Body of pancreas (tissue), 4 donors: ENCODE results near the gene THRA. TPM values are rescaled to one million over a fixed set of nuclear protein-coding genes. Genes with fewer than 3 reads are reported as not detected.

Experiments used
- ATAC-seq: fragments of 150-250 bp; one replicate; pipeline ENCODE4 v1.9.1; 2016
- DNase-seq, 4 donors: peaks; one replicate each; pipeline ENCODE4 v3.0.0-alpha.2; 2019
- H3K27ac ChIP-seq, 4 donors: fragments of 200-600 bp; sonication (generic); 1 replicate in 3 of 4; 2 replicates in 1 of 4; pipeline versions ENCODE4 v1.5.1 to v1.6.1; 2016 to 2019; ENCODE audit warnings: mild to moderate bottlenecking in 1 of 4, mixed read lengths in 1 of 4, moderate library complexity in 1 of 4
- H3K27me3 ChIP-seq, 2 donors: fragments of 200-600 bp; sonication (generic); one replicate each; pipeline ENCODE4 v1.6.0; 2016; ENCODE audit warnings: mild to moderate bottlenecking in 1 of 2
- H3K36me3 ChIP-seq, 2 donors: fragments of 200-600 bp; sonication (generic); replicated peaks in 1 of 2; 2 replicates each; pipeline ENCODE4 v1.5.1; 2016; ENCODE audit warnings: low read depth in 2 of 2; ENCODE audit not compliant: insufficient read depth in 1 of 2
- H3K4me1 ChIP-seq: fragments of 200-600 bp; sonication (generic); one replicate; pipeline ENCODE4 v1.6.0; 2016
- H3K4me3 ChIP-seq, 2 donors: fragments of 200-600 bp; sonication (generic); 1 replicate in 1 of 2; 2 replicates in 1 of 2; pipeline ENCODE4 v1.5.1; 2016 to 2019
- H3K9me3 ChIP-seq, 3 donors: fragments of 200-600 bp; sonication (generic); 1 replicate in 2 of 3; 2 replicates in 1 of 3; pipeline ENCODE4 v1.5.1; 2016
- CTCF ChIP-seq, 7 experiments: fragments of 450-650 bp in 4 of 7; fragments of 200-600 bp in 3 of 7; sonication (generic) in 3 of 7; IDR thresholded peaks; one replicate each; pipeline ENCODE4 v1.5.1; 2016 to 2019; ENCODE audit warnings: antibody characterized with exemption in 7 of 7
- POLR2A ChIP-seq, 3 donors: fragments of 450-650 bp; IDR thresholded peaks; one replicate each; pipeline ENCODE4 v1.6.1; 2016; ENCODE audit warnings: antibody characterized with exemption in 3 of 3, mild to moderate bottlenecking in 2 of 3
- WGBS, 2 donors: methylation state at CpG; one replicate each; pipeline ENCODE4 v1.1.5; 2017; 5-methylcytosine and 5-hydroxymethylcytosine counted together
- intact Hi-C: fragments of 100-400 bp; cut with DNase I; formaldehyde crosslinking; loops from one replicate; pipeline ENCODE4 v1.15.1; 2023
- total RNA-seq, 2 donors: library from RNA; depleted of rRNA; stranded (reverse); fragments of >200 nt; gene quantifications; one replicate each; pipeline ENCODE4 v1.1.0, GENCODE V29; 2016

THRA gene
- total RNA-seq, 2 donors from 2014 or later = 37.9 to 61.6 TPM

GRCh38 chr17:40072040-40072734 lies 9.4 kb downstream of the THRA start:
- no peak overlapping the region for H3K4me3 ChIP-seq
- no peaks in the 10 kb centered on the region for H3K27me3 ChIP-seq
- peaks cover 100% of the 10 kb centered on the region for H3K4me1 ChIP-seq
- no peaks in the 10 kb centered on the region for H3K9me3 ChIP-seq
- no peak for TF ChIP-seq CTCF (IDR thresholded peaks at IDR 0.05)
- no peak for TF ChIP-seq POLR2A (IDR thresholded peaks at IDR 0.05)
- peak overlapping the region; percentile 90 to 98 (median 98) for H3K27ac ChIP-seq
- 4 to 9% methylated on average over 4 to 19 of the region's 19 CpGs for WGBS, 2 donors
- H3K36me3 ChIP-seq = no peaks in the 10 kb centered on the region
- peak; percentile 39 for ATAC-seq
- intact Hi-C loops = no loop called here
- peak; percentile 87 to 98 (median 94) for DNase-seq

GRCh38 chr17:40072735-40073346 lies 10.1 kb downstream of the THRA start:
- DNase-seq = peak; percentile 30 to 67 (median 58)

GRCh38 chr17:40073454-40074174 lies 10.8 kb downstream of the THRA start:
- H3K36me3 ChIP-seq = no peaks in the 10 kb centered on the region
- H3K27me3 ChIP-seq = no peaks in the 10 kb centered on the region
- ATAC-seq (no peak), DNase-seq (no peak)
- H3K4me1 ChIP-seq = peaks cover 87% of the 10 kb centered on the region
- 75 to 81% methylated on average over 7 of the region's 7 CpGs for WGBS, 2 donors
- TF ChIP-seq CTCF (IDR thresholded peaks at IDR 0.05) = no peak
- no peak for TF ChIP-seq POLR2A (IDR thresholded peaks at IDR 0.05)
- H3K27ac ChIP-seq = peak overlapping the region; percentile 90 to 98 (median 98)
- no peaks in the 10 kb centered on the region for H3K9me3 ChIP-seq
- intact Hi-C loops = no loop called here
- H3K4me3 ChIP-seq = no peak overlapping the region

More at GRCh38 chr17:40072735-40073346, 10.1 kb downstream of the THRA start:
- intact Hi-C loops = no loop called here
- no peak overlapping the region for H3K4me3 ChIP-seq
- no peaks in the 10 kb centered on the region for H3K9me3 ChIP-seq
- no peak for ATAC-seq
- H3K4me1 ChIP-seq = peaks cover 95% of the 10 kb centered on the region
- H3K27ac ChIP-seq = peak overlapping the region; percentile 90 to 98 (median 98)
- H3K36me3 ChIP-seq = no peaks in the 10 kb centered on the region
- 4 to 9% methylated on average over 3 to 8 of the region's 8 CpGs for WGBS, 2 donors
- TF ChIP-seq CTCF (IDR thresholded peaks at IDR 0.05) = no peak
- peak in 1 of 3 donors; percentile 18 for TF ChIP-seq POLR2A (IDR thresholded peaks at IDR 0.05)
- no peaks in the 10 kb centered on the region for H3K27me3 ChIP-seq

GRCh38 chr17:40074175-40074512 lies 11.4 kb downstream of the THRA start:
- H3K9me3 ChIP-seq = no peaks in the 10 kb centered on the region
- DNase-seq = no peak
- ATAC-seq = no peak
- TF ChIP-seq POLR2A (IDR thresholded peaks at IDR 0.05) (no peak), CTCF (IDR thresholded peaks at IDR 0.05) (no peak)
- peaks cover 82% of the 10 kb centered on the region for H3K4me1 ChIP-seq
- H3K4me3 ChIP-seq = no peak overlapping the region
- no peaks in the 10 kb centered on the region for H3K27me3 ChIP-seq
- intact Hi-C loops = no loop called here
- WGBS, 2 donors = 84 to 86% methylated on average over 7 to 8 of the region's 8 CpGs
- peak overlapping the region; percentile 90 to 98 (median 98) for H3K27ac ChIP-seq
- H3K36me3 ChIP-seq = no peaks in the 10 kb centered on the region
